Endodermal cell (in vitro differentiated cells): ENCODE measurements around the gene A4GNT. TPM values are rescaled to one million over a fixed set of nuclear protein-coding genes. Genes with fewer than 3 reads are reported as not detected.

Experiments
- DNase-seq: peaks from one replicate; pipeline ENCODE4 v3.0.0-alpha.2; 2017
- H3K27ac ChIP-seq: 2 replicates; pipeline ENCODE4 v1.5.1; 2013; ENCODE audit warnings: mild to moderate bottlenecking, low read depth, low read length, moderate library complexity
- H3K27me3 ChIP-seq: 2 replicates; pipeline ENCODE4 v1.6.1; 2013; ENCODE audit warnings: mild to moderate bottlenecking, low read length, moderate library complexity; ENCODE audit not compliant: insufficient read depth, control insufficient read depth, poor library complexity, severe bottlenecking
- H3K36me3 ChIP-seq: 2 replicates; pipeline ENCODE4 v1.7.0; 2013; ENCODE audit warnings: mild to moderate bottlenecking, low read length, moderate library complexity; ENCODE audit not compliant: control insufficient read depth, insufficient read depth
- H3K4me1 ChIP-seq: one replicate; pipeline ENCODE4 v1.7.0; 2013; ENCODE audit warnings: low read length; ENCODE audit not compliant: control insufficient read depth, insufficient read depth
- H3K4me3 ChIP-seq: 2 replicates; pipeline ENCODE4 v1.5.1; 2013; ENCODE audit warnings: mild to moderate bottlenecking, low read length, moderate library complexity
- H3K9ac ChIP-seq: 2 replicates; pipeline ENCODE4 v1.6.1; 2013; ENCODE audit warnings: mild to moderate bottlenecking, low read length, moderate library complexity; ENCODE audit not compliant: poor library complexity, severe bottlenecking; ENCODE audit errors: extremely low read depth
- H3K9me3 ChIP-seq: 2 replicates; pipeline ENCODE4 v1.6.1; 2013; ENCODE audit warnings: mild to moderate bottlenecking, low read length, moderate library complexity; ENCODE audit not compliant: control insufficient read depth
- H3K27ac Mint-ChIP-seq: 2 replicates; pipeline ENCODE4 v1.8.0; 2020; ENCODE audit warnings: mixed read lengths
- H3K27me3 Mint-ChIP-seq: 2 replicates; pipeline ENCODE4 v1.8.0; 2021; ENCODE audit warnings: mild to moderate bottlenecking, mixed read lengths; ENCODE audit not compliant: insufficient read depth
- H3K36me3 Mint-ChIP-seq: 2 replicates; pipeline ENCODE4 v1.8.0; 2020; ENCODE audit warnings: low read depth, mixed read lengths
- H3K4me1 Mint-ChIP-seq: 2 replicates; pipeline ENCODE4 v1.8.0; 2020; ENCODE audit warnings: mixed read lengths
- H3K4me3 Mint-ChIP-seq: 2 replicates; pipeline ENCODE4 v1.8.0; 2020; ENCODE audit warnings: mild to moderate bottlenecking, moderate library complexity, mixed read lengths
- H3K9me3 Mint-ChIP-seq: 2 replicates; pipeline ENCODE4 v1.8.0; 2020; ENCODE audit warnings: mild to moderate bottlenecking, mixed read lengths
- CTCF ChIP-seq: fragments of 200-600 bp; sonication (generic); conservative IDR thresholded peaks from 2 replicates; pipeline ENCODE4 v1.5.0; 2021; ENCODE audit warnings: antibody characterized with exemption, mild to moderate bottlenecking
- WGBS, 2 experiments: methylation state at CpG; one replicate each; pipeline versions ENCODE4 v1.1.5 to v1.1.7; 2013; ENCODE audit warnings: missing lambda C conversion rate in 2 of 2, mixed read lengths in 1 of 2; ENCODE audit not compliant: insufficient coverage in 1 of 2, insufficient read length in 1 of 2; 5-methylcytosine and 5-hydroxymethylcytosine counted together
- long read RNA-seq, 4 experiments: library from polyadenylated mRNA in 2 of 4; library from RNA in 1 of 4; library from capped mRNA in 1 of 4; stranded (forward) in 3 of 4; unstranded in 1 of 4; transcript quantifications; one replicate each; pipeline ENCODE4 v2.0.0, GENCODE V29; 2020 to 2021; ENCODE audit warnings: inconsistent platforms in 1 of 4
- polyA plus RNA-seq, 2 experiments: library from polyadenylated mRNA; stranded (reverse); fragments of 50-300 nt; gene quantifications; one replicate each; pipeline ENCODE4 v1.2.3, GENCODE V29; 2013
- total RNA-seq, 2 donors: library from RNA; stranded (reverse); fragmentation: NEBNext Ultra II Directional in 1 of 2; extraction: Animal tissue kit (Norgen Biotek cat#: 25700) in 1 of 2; gene quantifications; 2 replicates in 1 of 2; 3 replicates in 1 of 2; pipeline ENCODE4 v1.2.1, GENCODE V29; 2021

Gene A4GNT
- not detected for total RNA-seq
- polyA plus RNA-seq (2013, experiment 1 of 2), result not detected
- not detected for polyA plus RNA-seq (2013, experiment 2 of 2)
- long read RNA-seq, experiment 1, result 0 reads
- long read RNA-seq, experiment 2, result 0 reads
- long read RNA-seq, experiment 3, result 0 reads
- long read RNA-seq, experiment 4, result 0 reads

GRCh38 chr3:138132239-138132638 is at the start of gene A4GNT:
A4GNT (minus strand) TSS chr3:138132390; CDS start chr3:138131256, 1,134 bp downstream.
- Mint-ChIP-seq H3K4me1 (peaks cover 23% of the 10 kb centered on the region), H3K27me3 (no peaks in the 10 kb centered on the region), H3K27ac (no peak within 1 kb of the TSS), H3K36me3 (no peaks in the 10 kb centered on the region), H3K4me3 (no peak within 1 kb of the TSS), H3K9me3 (no peaks in the 10 kb centered on the region)
- H3K9me3 ChIP-seq, result no peaks in the 10 kb centered on the region
- H3K27ac ChIP-seq, result no peak within 1 kb of the TSS
- H3K27me3 ChIP-seq, result no peaks in the 10 kb centered on the region
- no peak for TF ChIP-seq CTCF
- H3K9ac ChIP-seq, result no peak within 1 kb of the TSS
- no peaks in the 10 kb centered on the region for H3K36me3 ChIP-seq
- WGBS, 2 experiments, result 93 to 100% methylated on average over 1 of the region's 1 CpG
- peaks cover 5% of the 10 kb centered on the region for H3K4me1 ChIP-seq
- no peak for DNase-seq
- H3K4me3 ChIP-seq, result no peak within 1 kb of the TSS

GRCh38 chr3:138180375-138181029 is 48.3 kb upstream of the A4GNT start:
- Mint-ChIP-seq H3K36me3 (no peaks in the 10 kb centered on the region), H3K27me3 (peaks cover 33% of the 10 kb centered on the region)

GRCh38 chr3:138174421-138175131 is 42.4 kb upstream of the A4GNT start, which contains the start of gene DBR1:
DBR1 (minus strand) TSS chr3:138174921; CDS start chr3:138174795, 126 bp downstream.
- H3K27ac Mint-ChIP-seq, result peak within 1 kb of the TSS; percentile 98
- peaks cover 31% of the 10 kb centered on the region for H3K36me3 ChIP-seq
- peaks cover 5% of the 10 kb centered on the region for H3K9me3 Mint-ChIP-seq
- peak within 1 kb of the TSS; percentile 95 for H3K4me3 Mint-ChIP-seq
- peaks cover 4% of the 10 kb centered on the region for H3K4me1 Mint-ChIP-seq
- peaks cover 22% of the 10 kb centered on the region for H3K36me3 Mint-ChIP-seq
- H3K27me3 Mint-ChIP-seq, result peaks cover 8% of the 10 kb centered on the region
- peak within 1 kb of the TSS; percentile 45 for H3K27ac ChIP-seq
- H3K4me1 ChIP-seq, result no peaks in the 10 kb centered on the region
- DNase-seq, result peak; percentile 91
- no peaks in the 10 kb centered on the region for H3K27me3 ChIP-seq
- H3K9me3 ChIP-seq, result no peaks in the 10 kb centered on the region
- peak within 1 kb of the TSS; percentile 69 for H3K9ac ChIP-seq
- H3K4me3 ChIP-seq, result peak within 1 kb of the TSS; percentile 89
- WGBS, 2 experiments, result 0 to 1% methylated on average over 8 to 37 of the region's 38 CpGs
- TF ChIP-seq CTCF, result no peak

More at GRCh38 chr3:138180375-138181029, 48.3 kb upstream of the A4GNT start:
- peak; percentile 57 for TF ChIP-seq CTCF
- Histone ChIP-seq H3K9me3 (no peaks in the 10 kb centered on the region), H3K27ac (no peak overlapping the region), H3K9ac (no peak overlapping the region), H3K36me3 (no peaks in the 10 kb centered on the region), H3K27me3 (peaks cover 23% of the 10 kb centered on the region), H3K4me3 (no peak overlapping the region), H3K4me1 (no peaks in the 10 kb centered on the region)
- Mint-ChIP-seq H3K27ac (no peak overlapping the region), H3K4me1 (no peaks in the 10 kb centered on the region), H3K9me3 (no peaks in the 10 kb centered on the region), H3K4me3 (no peak overlapping the region)
- 24% methylated on average over 1 of the region's 2 CpGs; no CpG with 5 or more reads in 1 of the 2 experiments for WGBS, 2 experiments
- no peak for DNase-seq
